ENCODE data around the gene TMC7.

- TF ChIP-seq CTCF (IDR thresholded peaks at IDR 0.05; ENCODE audit: insufficient read depth, low read length, poor library complexity, severe bottlenecking) (no peak), EZH2phosphoT487 (conservative IDR thresholded peaks at IDR 0.05; ENCODE audit: low read length) (no peak)
Measured at GRCh38 chr16:19088341-19088916, 104.7 kb downstream of the TMC7 start.

Data from SU-DHL-6 (cell line).